ENCODE results near the gene SND1.

The SND1 gene

GRCh38 chr7:127872122-127872521 lies 220.1 kb downstream of the SND1 start:
- no peak for DNase-seq (ENCODE audit: low spot score)

GRCh38 chr7:127873151-127873550 lies 221.2 kb downstream of the SND1 start:
- no peak for DNase-seq (ENCODE audit: low spot score)

GRCh38 chr7:127873715-127874636 lies 222.0 kb downstream of the SND1 start:
- no peak for DNase-seq (ENCODE audit: low spot score)

GRCh38 chr7:127874951-127875608 lies 223.1 kb downstream of the SND1 start:
- DNase-seq (ENCODE audit: low spot score) = no peak

- no peak for DNase-seq (ENCODE audit: low spot score)
Measured at GRCh38 chr7:127876393-127876792, 224.4 kb downstream of the SND1 start.

GRCh38 chr7:127877951-127878350 lies 226.0 kb downstream of the SND1 start:
- no peak for DNase-seq (ENCODE audit: low spot score)

GRCh38 chr7:127878791-127879190 lies 226.8 kb downstream of the SND1 start:
- no peak for DNase-seq (ENCODE audit: low spot score)

GRCh38 chr7:127879436-127879835 lies 227.4 kb downstream of the SND1 start:
- no peak for DNase-seq (ENCODE audit: low spot score)

GRCh38 chr7:127879942-127880341 lies 227.9 kb downstream of the SND1 start:
- DNase-seq (ENCODE audit: low spot score) = no peak

- no peak for DNase-seq (ENCODE audit: low spot score)
Measured at GRCh38 chr7:127880454-127880853, 228.5 kb downstream of the SND1 start.

GRCh38 chr7:127881564-127881963 lies 229.6 kb downstream of the SND1 start:
- no peak for DNase-seq (ENCODE audit: low spot score)

- no peak for DNase-seq (ENCODE audit: low spot score)
Measured at GRCh38 chr7:127882313-127882920, 230.4 kb downstream of the SND1 start.

- no peak for DNase-seq (ENCODE audit: low spot score)
Measured at GRCh38 chr7:127884066-127884559, 232.1 kb downstream of the SND1 start.

GRCh38 chr7:127885222-127885772 lies 233.3 kb downstream of the SND1 start:
- DNase-seq (ENCODE audit: low spot score) = no peak

- DNase-seq (ENCODE audit: low spot score) = no peak
Measured at GRCh38 chr7:127885843-127886242, 233.8 kb downstream of the SND1 start.

- DNase-seq (ENCODE audit: low spot score) = no peak
Measured at GRCh38 chr7:127886248-127886647, 234.3 kb downstream of the SND1 start.

- no peak for DNase-seq (ENCODE audit: low spot score)
Measured at GRCh38 chr7:127887096-127887495, 235.1 kb downstream of the SND1 start.

- no peak for DNase-seq (ENCODE audit: low spot score)
Measured at GRCh38 chr7:127887631-127888030, 235.6 kb downstream of the SND1 start.

- no peak for DNase-seq (ENCODE audit: low spot score)
Measured at GRCh38 chr7:127888411-127888810, 236.4 kb downstream of the SND1 start.

GRCh38 chr7:127888825-127889224 lies 236.8 kb downstream of the SND1 start:
- DNase-seq (ENCODE audit: low spot score) = no peak

- no peak for DNase-seq (ENCODE audit: low spot score)
Measured at GRCh38 chr7:127889677-127890076, 237.7 kb downstream of the SND1 start.

- DNase-seq (ENCODE audit: low spot score) = no peak
Measured at GRCh38 chr7:127890726-127891125, 238.7 kb downstream of the SND1 start.

Data from left forelimb (tissue), 1 donor.